DOHH2 (cell line): ENCODE measurements around the gene UGT1A8.
"Not testable (repeated sequence)": the region's sequence is repeated elsewhere in the genome, so short reads cannot be mapped to it uniquely, and the experiment has no call there.

Source experiments
- H3F3A ChIP-seq: fragments of 200-600 bp; sonication (generic), shearing (Covaris generic); 2 replicates; pipeline ENCODE4 v1.6.0; 2016; ENCODE audit warnings: antibody characterized with exemption, mild to moderate bottlenecking; ENCODE audit not compliant: control insufficient read depth, insufficient read depth
- H3K27ac ChIP-seq: fragments of 200-600 bp; sonication (generic); 2 replicates; pipeline ENCODE4 v1.5.1; 2014; ENCODE audit warnings: low read depth, mild to moderate bottlenecking, low read length, moderate library complexity
- H3K27me3 ChIP-seq: fragments of 200-600 bp; sonication (generic); 2 replicates; pipeline ENCODE4 v1.6.1; 2014; ENCODE audit warnings: mild to moderate bottlenecking, low read length, mixed read lengths; ENCODE audit not compliant: control insufficient read depth
- H3K36me3 ChIP-seq: fragments of 200-600 bp; sonication (generic); 2 replicates; pipeline ENCODE4 v1.6.1; 2014; ENCODE audit warnings: mild to moderate bottlenecking, low read length, moderate library complexity, mixed read lengths; ENCODE audit not compliant: control insufficient read depth
- H3K4me1 ChIP-seq: fragments of 200-600 bp; sonication (generic); 2 replicates; pipeline ENCODE4 v1.6.1; 2014; ENCODE audit warnings: mild to moderate bottlenecking, low read length, mixed read lengths; ENCODE audit not compliant: control insufficient read depth
- H3K4me2 ChIP-seq: fragments of 200-600 bp; sonication (generic); 2 replicates; pipeline ENCODE4 v1.6.0; 2014; ENCODE audit warnings: mild to moderate bottlenecking, low read length, moderate library complexity
- H3K4me3 ChIP-seq: fragments of 200-600 bp; sonication (generic); 2 replicates; pipeline ENCODE4 v1.5.1; 2014; ENCODE audit warnings: mild to moderate bottlenecking, low read length, mixed read lengths
- H3K79me2 ChIP-seq: fragments of 200-600 bp; sonication (generic); 2 replicates; pipeline ENCODE4 v1.6.1; 2014; ENCODE audit warnings: mild to moderate bottlenecking, low read length, mixed read lengths; ENCODE audit not compliant: control insufficient read depth
- H3K9me2 ChIP-seq: fragments of 200-600 bp; sonication (generic); replicated peaks from 2 replicates; pipeline ENCODE4 v1.6.1; 2014; ENCODE audit warnings: mild to moderate bottlenecking, low read length, mixed read lengths; ENCODE audit not compliant: control insufficient read depth
- H3K9me3 ChIP-seq: fragments of 200-600 bp; sonication (generic); 2 replicates; pipeline ENCODE4 v1.6.1; 2014; ENCODE audit warnings: antibody characterized with exemption, low read length, mixed read lengths; ENCODE audit not compliant: control insufficient read depth, insufficient read depth
- H4K20me1 ChIP-seq: fragments of 200-600 bp; sonication (generic); 2 replicates; pipeline ENCODE4 v1.6.0; 2014; ENCODE audit warnings: low read depth, mild to moderate bottlenecking, antibody characterized with exemption, low read length, moderate library complexity; ENCODE audit not compliant: control insufficient read depth, insufficient read depth
- CTCF ChIP-seq: fragments of 200-600 bp; sonication (generic); IDR thresholded peaks from one replicate; pipeline ENCODE4 v1.5.1; 2014; ENCODE audit warnings: antibody characterized with exemption, mild to moderate bottlenecking, low read depth, low read length; ENCODE audit not compliant: poor library complexity, severe bottlenecking
- EZH2phosphoT487 ChIP-seq: fragments of 200-600 bp; sonication (generic); IDR thresholded peaks from 2 replicates; pipeline ENCODE4 v1.6.1; 2017; ENCODE audit warnings: borderline replicate concordance, mild to moderate bottlenecking, antibody characterized with exemption, low read length, moderate library complexity, mixed read lengths

The UGT1A8 gene

DNA sequence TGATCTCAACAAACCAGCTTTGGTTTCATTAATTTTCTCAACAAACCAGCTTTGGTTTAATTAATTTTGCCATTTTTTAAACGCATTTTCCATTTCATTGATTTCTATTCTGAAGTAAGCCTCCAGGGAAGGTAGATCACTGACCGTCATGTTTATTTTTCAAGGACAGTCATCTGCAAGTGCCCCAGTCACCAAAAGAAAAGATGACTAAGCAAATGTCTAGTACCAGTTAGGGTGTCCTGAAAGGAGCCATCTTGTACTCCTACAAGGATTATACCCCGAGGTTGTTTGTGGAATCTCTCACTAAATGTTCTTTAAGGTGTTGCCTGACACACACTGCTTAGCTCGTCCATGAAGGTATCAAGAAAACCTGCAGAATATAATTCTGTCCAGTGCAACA lies 6.1 kb upstream of the UGT1A8 start:
- Histone ChIP-seq H3K27me3 (no peaks in the 10 kb centered on the region), H3K4me1 (no peaks in the 10 kb centered on the region), H3K4me2 (no peak overlapping the region), H3K79me2 (no peaks in the 10 kb centered on the region), H3K27ac (no peak overlapping the region), H3K36me3 (no peaks in the 10 kb centered on the region), H4K20me1 (no peaks in the 10 kb centered on the region), H3K4me3 (no peak overlapping the region), H3K9me3 (no peaks in the 10 kb centered on the region), H3F3A (no peaks in the 10 kb centered on the region), H3K9me2 (no peaks in the 10 kb centered on the region)
- TF ChIP-seq CTCF (no peak), EZH2phosphoT487 (no peak)

GRCh38 chr2:233620204-233620603 lies 2.8 kb downstream of the UGT1A8 start:
- Histone ChIP-seq H3K36me3 (no peaks in the 10 kb centered on the region), H3K4me2 (no peak overlapping the region), H3F3A (no peaks in the 10 kb centered on the region), H3K4me1 (no peaks in the 10 kb centered on the region), H3K9me3 (no peaks in the 10 kb centered on the region), H3K79me2 (no peaks in the 10 kb centered on the region), H3K4me3 (no peak overlapping the region), H4K20me1 (no peaks in the 10 kb centered on the region), H3K9me2 (no peaks in the 10 kb centered on the region; the same call in 1 of the 2 replicates), H3K27me3 (0 out of 2 replicates have a peak, but pooled peaks cover 4% of the 10 kb centered on the region), H3K27ac (no peak overlapping the region)
- TF ChIP-seq EZH2phosphoT487 (no peak), CTCF (no peak)

DNA sequence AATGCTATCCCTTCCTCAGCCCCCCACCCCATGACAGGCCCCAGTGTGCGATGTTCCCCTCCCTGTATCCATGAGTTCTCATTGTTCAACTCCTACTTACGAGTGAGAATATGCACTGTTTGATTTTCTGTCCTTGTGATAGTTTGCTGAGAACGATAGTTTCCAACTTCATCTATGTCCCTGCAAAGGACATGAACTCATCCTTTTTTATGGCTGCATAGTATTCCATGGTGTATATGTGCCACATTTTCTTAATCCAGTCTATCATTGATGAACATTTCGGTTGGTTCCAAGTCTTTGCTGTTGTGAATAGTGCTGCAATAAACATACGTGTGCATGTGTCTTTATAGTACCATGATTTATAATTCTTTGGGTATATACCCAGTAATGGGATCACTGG lies 4.4 kb downstream of the UGT1A8 start:
- H3K79me2 ChIP-seq, H3K36me3 ChIP-seq, H3K4me3 ChIP-seq, H3K27me3 ChIP-seq, H3K27ac ChIP-seq, H3K9me2 ChIP-seq, H3K4me2 ChIP-seq, H3K4me1 ChIP-seq, H4K20me1 ChIP-seq, H3F3A ChIP-seq, H3K9me3 ChIP-seq: not testable (repeated sequence)

- H3F3A ChIP-seq, result no peaks in the 10 kb centered on the region
- H4K20me1 ChIP-seq, result no peaks in the 10 kb centered on the region
- H3K79me2 ChIP-seq, result no peaks in the 10 kb centered on the region
- H3K4me2 ChIP-seq, result no peak overlapping the region
- H3K27me3 ChIP-seq, result 0 out of 2 replicates have a peak, but pooled peaks cover 4% of the 10 kb centered on the region
- no peak overlapping the region for H3K4me3 ChIP-seq
- H3K36me3 ChIP-seq, result no peaks in the 10 kb centered on the region
- H3K9me2 ChIP-seq, result no peaks in the 10 kb centered on the region
- H3K4me1 ChIP-seq, result no peaks in the 10 kb centered on the region
- peaks cover 11% of the 10 kb centered on the region; the same call in 1 of the 2 replicates for H3K9me3 ChIP-seq
- TF ChIP-seq CTCF, result no peak
- no peak for TF ChIP-seq EZH2phosphoT487
- no peak overlapping the region for H3K27ac ChIP-seq
These were observed 10.0 kb downstream of the UGT1A8 start for GRCh38 chr2:233627331-233628025.

GRCh38 chr2:233636306-233636705 lies 18.9 kb downstream of the UGT1A8 start, which contains the start of gene UGT1A10:
Gene UGT1A10 (plus strand): TSS chr2:233636448. CDS start chr2:233636523, 75 bp downstream.
- not testable (repeated sequence) for H3K27ac ChIP-seq, H3F3A ChIP-seq, H3K4me2 ChIP-seq, H3K4me3 ChIP-seq, H4K20me1 ChIP-seq, H3K79me2 ChIP-seq, H3K27me3 ChIP-seq, H3K36me3 ChIP-seq, H3K9me3 ChIP-seq, H3K4me1 ChIP-seq, H3K9me2 ChIP-seq
